T-cell (primary cell): Measurements from ENCODE around the gene PLEKHM1. TPM values are rescaled to one million over a fixed set of nuclear protein-coding genes. Genes with fewer than 3 reads are reported as not detected.
"Not testable (repeated sequence)": the region's sequence is repeated elsewhere in the genome, so short reads cannot be mapped to it uniquely, and the experiment has no call there.

Experiments
- ATAC-seq, 4 experiments: fragments of 200-7000 bp in 3 of 4; fragments of 150-1000 bp in 1 of 4; cut with Tn5 transposase; replicated peaks in 1 of 4; 1 replicate in 3 of 4; 2 replicates in 1 of 4; pipeline ENCODE4 v1.10.0; 2021; ENCODE audit warnings: moderate library complexity in 3 of 4, mild to moderate bottlenecking in 2 of 4, moderate number of reproducible peaks in 1 of 4
- CTCF ChIA-PET, 2 donors: fragments of 300-600 bp; sonication (Branson Sonifier 250); formaldehyde crosslinking; loops; one replicate each; lab custom pipeline; 2022; ENCODE audit warnings: antibody characterized with exemption in 2 of 2; lab: Charles Lee
- POLR2A ChIA-PET, 2 donors: fragments of 300-600 bp; sonication (Branson Sonifier 250); formaldehyde crosslinking; loops; one replicate each; lab custom pipeline; 2022; ENCODE audit warnings: antibody characterized with exemption in 2 of 2; lab: Charles Lee
- DNase-seq, 35 experiments: peaks; one replicate each; pipeline versions ENCODE4 v3.0.0 to v3.0.0-alpha.2; 2013 to 2023
- H3K27ac ChIP-seq: one replicate; pipeline ENCODE4 v1.5.1; 2013; ENCODE audit warnings: low read length
- H3K27me3 ChIP-seq, 2 experiments: replicated peaks in 1 of 2; 1 replicate in 1 of 2; 2 replicates in 1 of 2; pipeline versions ENCODE4 v1.6.1 to v1.7.0; 2013; ENCODE audit warnings: low read length in 1 of 2, mixed read lengths in 1 of 2; ENCODE audit not compliant: control insufficient read depth in 2 of 2, insufficient read depth in 2 of 2; ENCODE audit errors: extremely low read depth in 1 of 2
- H3K36me3 ChIP-seq, 2 donors: 1 replicate in 1 of 2; 2 replicates in 1 of 2; pipeline versions ENCODE4 v1.6.1 to v1.7.0; 2013; ENCODE audit warnings: low read length in 1 of 2; ENCODE audit not compliant: control insufficient read depth in 2 of 2, insufficient read depth in 1 of 2; ENCODE audit errors: extremely low read depth in 1 of 2
- H3K4me1 ChIP-seq, 2 experiments: 1 replicate in 1 of 2; 2 replicates in 1 of 2; pipeline versions ENCODE4 v1.6.1 to v1.7.0; 2013; ENCODE audit warnings: low read length in 2 of 2, mixed read lengths in 1 of 2; ENCODE audit not compliant: insufficient read depth in 2 of 2, control insufficient read depth in 1 of 2; ENCODE audit errors: extremely low read depth in 1 of 2
- H3K4me3 ChIP-seq, 2 donors: 1 replicate in 1 of 2; 2 replicates in 1 of 2; pipeline versions ENCODE4 v1.5.1 to v1.7.0; 2013; ENCODE audit warnings: mild to moderate bottlenecking in 2 of 2, low read length in 1 of 2, moderate library complexity in 1 of 2; ENCODE audit not compliant: control insufficient read depth in 1 of 2; ENCODE audit errors: extremely low read depth in 1 of 2
- H3K9me3 ChIP-seq: 2 replicates; pipeline ENCODE4 v1.7.0; 2013
- H3K27ac Mint-ChIP-seq, 2 donors: one replicate each; pipeline ENCODE4 v1.8.0; 2020 to 2021; ENCODE audit warnings: mild to moderate bottlenecking in 2 of 2, mixed read lengths in 2 of 2
- H3K27me3 Mint-ChIP-seq, 2 donors: one replicate each; pipeline ENCODE4 v1.8.0; 2021 to 2022; ENCODE audit warnings: mixed read lengths in 2 of 2
- H3K36me3 Mint-ChIP-seq: one replicate; pipeline ENCODE4 v1.8.0; 2021; ENCODE audit warnings: mixed read lengths
- H3K4me1 Mint-ChIP-seq, 3 donors: one replicate each; pipeline ENCODE4 v1.8.0; 2020 to 2022; ENCODE audit warnings: mixed read lengths in 3 of 3, mild to moderate bottlenecking in 1 of 3
- H3K4me3 Mint-ChIP-seq, 3 donors: one replicate each; pipeline ENCODE4 v1.8.0; 2020 to 2022; ENCODE audit warnings: mild to moderate bottlenecking in 3 of 3, mixed read lengths in 3 of 3, moderate library complexity in 3 of 3
- H3K9me3 Mint-ChIP-seq, 3 donors: one replicate each; pipeline ENCODE4 v1.8.0; 2020 to 2022; ENCODE audit warnings: mixed read lengths in 3 of 3
- WGBS: methylation state at CpG from one replicate; pipeline ENCODE4 v1.1.5; 2013; ENCODE audit warnings: missing lambda C conversion rate; ENCODE audit not compliant: insufficient coverage; 5-methylcytosine and 5-hydroxymethylcytosine counted together
- total RNA-seq, 35 experiments: library from RNA in 6 of 35; stranded (reverse) in 6 of 35; fragments of 120-200 nt in 1 of 35; gene quantifications; one replicate each; pipeline versions ENCODE4 v1.2.1 to v1.2.4 and lab custom pipeline; 2013 to 2026

PLEKHM1 gene
- total RNA-seq (100 to 1,000 TPM in 1 of 5 donors, 10 to 100 TPM in 4; 77.8 to 105 (median 79.4) TPM), total RNA-seq (lab: John Stamatoyannopoulos, UW) (19.1 to 91.9 (median 57.0) reads per million in 29 experiments)
- 27.1 TPM for total RNA-seq (2013)

DNA sequence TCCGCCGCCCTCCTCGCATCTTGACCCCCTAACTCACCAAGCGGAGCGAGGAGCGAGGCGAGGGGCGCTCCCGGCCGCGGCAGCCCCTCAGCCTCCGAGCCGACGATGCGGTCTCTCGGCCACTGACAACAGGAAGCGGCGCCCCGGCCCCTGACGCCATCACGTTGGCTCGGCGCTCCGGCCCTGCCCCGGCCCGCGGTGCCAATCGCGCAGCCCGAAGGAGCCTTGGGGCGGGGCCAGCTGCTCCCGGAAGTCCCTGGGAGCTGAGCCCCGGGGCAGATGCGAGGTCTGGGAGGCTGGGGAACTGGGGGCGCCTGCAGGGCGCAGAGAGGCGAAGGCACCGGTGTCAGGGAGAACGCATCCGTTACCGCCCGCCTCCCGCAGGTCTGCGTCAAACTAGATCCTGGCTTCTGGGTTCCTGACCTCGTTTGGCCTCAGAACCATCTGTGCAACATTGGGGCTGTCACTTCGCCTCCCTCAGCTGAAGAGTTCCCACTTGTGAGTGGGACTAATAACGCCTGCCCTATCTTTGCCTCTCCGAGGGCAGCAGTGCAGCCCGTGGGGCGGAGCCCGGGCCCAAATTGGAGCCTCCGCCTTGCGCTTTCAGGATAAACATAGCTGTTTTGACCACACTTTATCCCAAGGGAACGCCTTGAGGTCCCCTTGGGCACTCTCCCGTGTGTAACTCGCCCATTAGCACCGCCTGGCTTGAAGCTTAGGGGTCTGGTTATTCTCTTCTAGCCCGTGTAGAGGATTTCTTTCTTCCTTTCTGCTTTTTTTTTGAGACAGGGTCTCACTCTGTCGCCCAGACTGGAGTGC, at the start of gene PLEKHM1:
Gene PLEKHM1 (minus strand): TSS at position 107 of the 819 bp plus-strand sequence. CDS start 8,237 bp downstream, outside the sequence.
- POLR2A ChIA-PET, result interaction anchor here in 1 of 2 donors (0.6 kb wide), 1 partner anchor 14 kb away, joined by 3 read pairs; no protein-coding TSS in a partner anchor
- Mint-ChIP-seq H3K4me3 (peak within 1 kb of the TSS; percentile 74 to 90 (median 87)), H3K27ac (peak within 1 kb of the TSS; percentile 90 to 93), H3K4me1 (peaks cover 24 to 32% (median 28%) of the 10 kb centered on the region in 3 donors)
- DNase-seq, result peak; percentile 61 to 86 (median 76)
- peak; percentile 97 to 99 (median 98) for ATAC-seq
- H3K9me3 Mint-ChIP-seq, H3K9me3 ChIP-seq, H3K36me3 Mint-ChIP-seq, H3K27me3 ChIP-seq, H3K36me3 ChIP-seq, H3K27me3 Mint-ChIP-seq: not testable (repeated sequence)
- Histone ChIP-seq H3K4me1 (peaks cover 0 to 14% of the 10 kb centered on the region in 2 experiments), H3K4me3 (peak within 1 kb of the TSS; percentile 60 to 82), H3K27ac (peak within 1 kb of the TSS; percentile 60)
- CTCF ChIA-PET, result interaction anchor here in 1 of 2 donors (0.7 kb wide), 1 partner anchor 253 kb away, joined by 3 read pairs; no protein-coding TSS in a partner anchor
- WGBS, result 0% methylated on average over 28 of the region's 59 CpGs

DNA sequence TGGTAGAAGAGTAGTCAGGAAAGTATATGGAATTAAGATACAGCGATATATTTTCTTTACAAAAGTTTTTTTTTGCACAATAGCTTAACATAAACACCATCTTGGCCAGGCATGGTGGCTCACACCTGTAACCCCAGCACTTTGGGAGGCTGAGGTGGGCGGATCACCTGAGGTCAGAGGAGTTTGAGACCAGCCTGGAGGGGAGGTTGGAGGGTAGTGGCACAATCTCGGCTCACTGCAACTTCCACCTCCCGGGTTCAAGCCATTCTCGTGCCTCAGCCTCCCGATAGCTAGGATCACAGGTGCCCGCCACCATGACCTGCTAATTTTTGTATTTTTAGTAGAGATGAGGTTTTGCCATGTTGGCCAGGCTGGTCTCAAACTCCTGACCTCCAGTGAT, 47.6 kb upstream of the PLEKHM1 start:
- H3K4me3 ChIP-seq, H3K27ac ChIP-seq, CTCF ChIA-PET, DNase-seq, H3K27me3 ChIP-seq, H3K36me3 Mint-ChIP-seq, H3K27ac Mint-ChIP-seq, H3K9me3 Mint-ChIP-seq, H3K9me3 ChIP-seq, H3K4me1 ChIP-seq, H3K36me3 ChIP-seq, H3K4me1 Mint-ChIP-seq, ATAC-seq, H3K4me3 Mint-ChIP-seq, H3K27me3 Mint-ChIP-seq, POLR2A ChIA-PET: not testable (repeated sequence)
- no CpG with 5 or more reads among the region's 7 CpGs for WGBS

DNA sequence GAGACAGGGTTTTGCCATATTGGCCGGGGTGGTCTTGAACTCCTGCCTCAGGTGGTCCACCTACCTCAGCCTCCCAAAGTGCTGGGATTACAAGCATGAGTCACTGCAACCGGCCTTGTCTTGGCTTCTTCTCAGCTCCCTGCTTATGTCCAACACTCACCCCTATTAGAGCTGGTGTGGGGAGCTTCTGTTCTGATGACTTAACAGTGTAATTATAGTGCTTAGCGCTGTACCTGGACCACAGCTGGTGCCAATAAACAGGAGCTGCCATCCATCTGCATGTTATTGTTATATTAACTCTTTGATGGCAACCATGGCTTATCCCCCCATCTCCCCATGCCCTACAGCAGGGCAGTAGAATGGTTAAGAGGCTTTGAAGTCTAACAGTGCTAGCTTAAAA, 15.6 kb upstream of the PLEKHM1 start:
- ATAC-seq, H3K9me3 ChIP-seq, DNase-seq, H3K27me3 Mint-ChIP-seq, H3K4me3 Mint-ChIP-seq, H3K36me3 ChIP-seq, H3K9me3 Mint-ChIP-seq, H3K27ac Mint-ChIP-seq, POLR2A ChIA-PET, H3K4me3 ChIP-seq, H3K4me1 Mint-ChIP-seq, H3K4me1 ChIP-seq, H3K27ac ChIP-seq, H3K27me3 ChIP-seq, CTCF ChIA-PET: not testable (repeated sequence)
- WGBS, result no CpG with 5 or more reads among the region's 3 CpGs
- peaks cover 15% of the 10 kb centered on the region for H3K36me3 Mint-ChIP-seq

DNA sequence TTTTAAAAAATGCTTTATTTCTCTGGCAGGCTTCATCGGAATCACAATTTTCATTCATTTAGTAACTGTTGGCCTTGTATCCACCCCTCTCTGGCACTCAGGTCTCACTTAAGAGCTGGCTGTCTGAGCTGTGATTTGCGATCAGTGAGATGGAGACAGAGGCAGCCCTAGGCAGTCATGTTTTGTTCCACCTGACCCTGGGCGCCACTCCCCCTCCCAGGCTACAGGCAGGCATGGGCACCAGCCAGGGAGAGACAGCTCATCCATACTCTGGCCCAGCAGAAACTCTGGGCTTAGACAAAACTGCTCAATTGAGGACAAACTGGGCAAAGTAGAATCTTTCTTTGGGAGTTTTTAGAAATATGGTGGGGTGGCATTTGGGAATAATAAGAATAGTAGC, 14.7 kb upstream of the PLEKHM1 start:
- H3K4me3 Mint-ChIP-seq, H3K27ac ChIP-seq, CTCF ChIA-PET, H3K36me3 ChIP-seq, H3K27me3 Mint-ChIP-seq, H3K9me3 Mint-ChIP-seq, H3K4me1 ChIP-seq, ATAC-seq, H3K4me3 ChIP-seq, DNase-seq, H3K27me3 ChIP-seq, H3K9me3 ChIP-seq, H3K4me1 Mint-ChIP-seq: not testable (repeated sequence)
- POLR2A ChIA-PET, result interaction anchor here in 1 of 2 donors (0.6 kb wide), 1 partner anchor 14 kb away, joined by 3 read pairs; no protein-coding TSS in a partner anchor
- no CpG with 5 or more reads among the region's 3 CpGs for WGBS
- Mint-ChIP-seq H3K27ac (peak overlapping the region in 1 of 2 donors; percentile 2), H3K36me3 (peaks cover 15% of the 10 kb centered on the region)

DNA sequence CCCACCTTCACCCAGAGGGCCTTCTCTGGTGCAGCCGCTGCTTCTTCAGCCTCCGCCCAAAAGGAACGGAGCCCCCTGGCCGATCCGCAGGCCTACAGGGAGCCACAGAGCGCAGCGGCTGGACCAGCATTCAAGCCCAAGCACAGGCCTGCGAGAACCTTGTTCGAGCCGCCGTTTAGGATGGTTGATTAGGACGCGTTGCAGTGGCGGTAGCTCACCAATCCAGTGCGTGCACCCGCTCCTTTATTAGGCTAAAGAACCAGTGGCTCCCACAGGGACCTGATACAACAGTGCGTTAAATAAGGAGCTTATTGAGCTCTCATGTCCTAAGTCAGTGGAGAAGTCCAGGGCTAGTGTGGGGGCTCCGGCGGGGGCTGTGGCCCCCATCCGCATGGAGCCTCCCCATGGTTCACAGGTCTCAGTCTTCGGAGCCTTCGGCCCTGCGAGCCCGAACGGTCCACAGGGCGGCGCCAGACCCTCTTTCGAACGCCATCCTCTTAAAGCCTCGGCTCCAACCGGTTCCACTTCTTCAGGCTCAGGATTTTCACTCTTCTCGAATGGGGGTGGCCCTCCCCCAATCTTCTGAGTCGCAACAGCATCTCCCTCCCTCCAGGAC, 10.7 kb upstream of the PLEKHM1 start:
- whole genome bisulfite sequencing, result 49% methylated on average over 9 of the region's 33 CpGs

DNA sequence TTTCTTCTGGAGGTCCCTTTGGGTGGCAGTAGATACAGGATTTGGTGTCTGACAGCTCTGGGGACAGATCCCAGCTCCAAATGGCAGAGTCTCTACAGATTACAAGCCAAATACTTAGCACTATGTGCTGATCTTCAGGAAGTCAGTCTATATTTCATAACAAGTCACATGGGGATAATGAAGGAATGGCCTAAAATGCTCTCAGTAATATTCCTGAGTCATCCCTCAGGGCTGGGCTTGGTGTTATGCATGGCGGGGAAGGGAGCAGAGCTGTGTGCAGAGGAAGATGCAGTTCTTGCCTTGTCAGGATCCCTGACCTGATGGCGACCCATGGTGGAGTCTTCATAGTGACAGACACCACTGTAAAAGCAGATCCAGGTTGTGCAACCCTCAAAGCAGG, 10.0 kb upstream of the PLEKHM1 start:
- H3K27ac Mint-ChIP-seq, H3K27ac ChIP-seq, H3K4me1 ChIP-seq, POLR2A ChIA-PET, H3K36me3 ChIP-seq, H3K36me3 Mint-ChIP-seq, H3K9me3 ChIP-seq, H3K4me3 Mint-ChIP-seq, DNase-seq, H3K9me3 Mint-ChIP-seq, H3K4me3 ChIP-seq, H3K27me3 ChIP-seq, H3K27me3 Mint-ChIP-seq, ATAC-seq, CTCF ChIA-PET, H3K4me1 Mint-ChIP-seq: not testable (repeated sequence)
- WGBS, result no CpG with 5 or more reads among the region's 2 CpGs

More for the DNA sequence above, 10.7 kb upstream of the PLEKHM1 start:
- peak in 1 of 4 experiments; percentile 60 for ATAC-seq
- H3K36me3 Mint-ChIP-seq, H3K4me3 Mint-ChIP-seq, H3K27ac ChIP-seq, H3K4me1 Mint-ChIP-seq, H3K36me3 ChIP-seq, H3K27ac Mint-ChIP-seq, H3K4me1 ChIP-seq, H3K27me3 ChIP-seq, H3K9me3 ChIP-seq, CTCF ChIA-PET, POLR2A ChIA-PET, H3K4me3 ChIP-seq, H3K27me3 Mint-ChIP-seq, H3K9me3 Mint-ChIP-seq: not testable (repeated sequence)
- DNase-seq, result peak in 4 of 35 experiments; percentile 6 to 35 (median 20)
